HepG2 (cell line): ENCODE data around the gene FAM181A. TPM values are rescaled to one million over a fixed set of nuclear protein-coding genes. Genes with fewer than 3 reads are reported as not detected.

Experiments
- ATAC-seq: fragments of 200-7000 bp; cut with Tn5 transposase; 3 replicates; pipeline ENCODE4 v1.9.1; 2020; ENCODE audit warnings: mild to moderate bottlenecking, moderate library complexity
- BruUV-seq: library from RNA; stranded (reverse); fragments of 400-500 nt; replicated peaks from 2 replicates; lab custom pipeline; 2021; lab: Mats Ljungman, UMichigan
- CTCF ChIA-PET: fragments of 300-600 bp; formaldehyde crosslinking; extraction: SDS; loops from one replicate; lab custom pipeline; 2021; ENCODE audit warnings: low total read pairs, inconsistent platforms, low intra/inter-chr PET ratio; lab: Yijun Ruan, JAX
- POLR2A ChIA-PET: fragments of 350-600 bp; sonication (Branson Sonifier 250); formaldehyde crosslinking; loops from one replicate; lab custom pipeline; 2020; ENCODE audit warnings: antibody characterized with exemption, inconsistent platforms; lab: Yijun Ruan, JAX
- DNase-seq: peaks from one replicate; pipeline ENCODE4 v3.0.0-alpha.2; 2015; ENCODE audit warnings: low spot score
- FAIRE-seq: peaks from 3 replicates; lab custom pipeline; 2011; peaks lifted over from hg19 to GRCh38; lab: Jason Lieb, UNC
- H2AFZ ChIP-seq: one replicate; pipeline ENCODE4 v1.6.1; 2011; ENCODE audit warnings: low read length, inconsistent platforms
- H3K27ac ChIP-seq: fragments of 300-600 bp; 3 replicates; pipeline ENCODE4 v1.8.0; 2011; ENCODE audit warnings: mixed run types, mild to moderate bottlenecking, mixed read lengths, low read length, inconsistent platforms; ENCODE audit not compliant: insufficient read depth; ENCODE audit errors: extremely low read length
- H3K27me3 ChIP-seq, 2 experiments: fragments of 200-600 bp in 1 of 2; 2 replicates in 1 of 2; 3 replicates in 1 of 2; pipeline versions ENCODE4 v1.6.0 to v1.8.0; 2011; ENCODE audit warnings: low read length in 2 of 2, mild to moderate bottlenecking in 2 of 2, moderate library complexity in 2 of 2, inconsistent platforms in 1 of 2; ENCODE audit not compliant: insufficient read depth in 2 of 2, control insufficient read depth in 1 of 2
- H3K36me3 ChIP-seq, 2 experiments: fragments of 200-600 bp in 1 of 2; replicated peaks in 1 of 2; 2 replicates in 1 of 2; 3 replicates in 1 of 2; pipeline versions ENCODE4 v1.5.1 to v1.8.0; 2011; ENCODE audit warnings: low read length in 2 of 2, inconsistent platforms in 1 of 2; ENCODE audit not compliant: insufficient read depth in 2 of 2, control insufficient read depth in 1 of 2
- H3K4me1 ChIP-seq: 2 replicates; pipeline ENCODE4 v1.5.1; 2012; ENCODE audit warnings: low read length, inconsistent platforms; ENCODE audit not compliant: insufficient read depth
- H3K4me2 ChIP-seq: 2 replicates; pipeline ENCODE4 v1.6.0; 2011; ENCODE audit warnings: low read depth, low read length, inconsistent platforms
- H3K4me3 ChIP-seq, 3 experiments: fragments of 200-600 bp in 1 of 3; sonication (generic), shearing (Covaris generic) in 1 of 3; replicated peaks in 1 of 3; 2 replicates each; pipeline ENCODE4 v1.5.1; 2011 to 2016; ENCODE audit warnings: low read length in 3 of 3, inconsistent platforms in 2 of 3, low read depth in 2 of 3, mild to moderate bottlenecking in 2 of 3, control low read depth in 1 of 3, mixed read lengths in 1 of 3; ENCODE audit not compliant: insufficient read depth in 1 of 3
- H3K79me2 ChIP-seq: one replicate; pipeline ENCODE4 v1.6.1; 2011; ENCODE audit warnings: low read length, inconsistent platforms; ENCODE audit not compliant: insufficient read depth
- H3K9ac ChIP-seq: 2 replicates; pipeline ENCODE4 v1.6.0; 2011; ENCODE audit warnings: mild to moderate bottlenecking, low read depth, low read length, inconsistent platforms; ENCODE audit not compliant: insufficient read depth
- H3K9me3 ChIP-seq: 2 replicates; pipeline ENCODE4 v1.5.1; 2012; ENCODE audit warnings: mild to moderate bottlenecking, low read length
- H4K20me1 ChIP-seq: 2 replicates; pipeline ENCODE4 v1.6.0; 2011; ENCODE audit warnings: inconsistent platforms, mild to moderate bottlenecking, low read length, moderate library complexity; ENCODE audit not compliant: insufficient read depth
- AHDC1 ChIP-seq: sonication (generic); formaldehyde crosslinking; IDR thresholded peaks from 2 replicates; pipeline ENCODE4 v1.5.1; 2020; ENCODE audit warnings: mild to moderate bottlenecking, missing genetic modification reagents, borderline replicate concordance
- AKAP8 ChIP-seq: sonication (generic); formaldehyde crosslinking; IDR thresholded peaks from 2 replicates; pipeline ENCODE4 v1.5.1; 2020; ENCODE audit warnings: mild to moderate bottlenecking, missing genetic modification reagents
- HNF4A ChIP-seq: sonication (generic); formaldehyde crosslinking; IDR thresholded peaks from 2 replicates; pipeline ENCODE4 v1.4.0; 2020; ENCODE audit warnings: missing genetic modification reagents
- NR0B2 ChIP-seq: sonication (generic); formaldehyde crosslinking; IDR thresholded peaks from 2 replicates; pipeline ENCODE4 v1.4.0; 2020; ENCODE audit warnings: mild to moderate bottlenecking, missing genetic modification reagents
- SIN3B ChIP-seq: fragments of 150-350 bp; IDR thresholded peaks from 2 replicates; pipeline ENCODE4 v1.6.1; 2014; ENCODE audit warnings: low read length
- ZC3H13 ChIP-seq: sonication (generic); formaldehyde crosslinking; IDR thresholded peaks from 2 replicates; pipeline ENCODE4 v1.8.1; 2023; ENCODE audit warnings: mild to moderate bottlenecking, missing genetic modification reagents, moderate library complexity
- ZNF337 ChIP-seq: sonication (generic); formaldehyde crosslinking; IDR thresholded peaks from 2 replicates; pipeline ENCODE4 v1.5.1; 2020; ENCODE audit warnings: missing genetic modification reagents, low read depth, mild to moderate bottlenecking, borderline replicate concordance
- ZNF512B ChIP-seq: sonication (generic); formaldehyde crosslinking; IDR thresholded peaks from 2 replicates; pipeline ENCODE4 v1.5.1; 2020; ENCODE audit warnings: missing genetic modification reagents, mild to moderate bottlenecking, borderline replicate concordance
- WGBS: methylation state at CpG from one replicate; pipeline ENCODE4 v1.1.6; 2017; ENCODE audit warnings: low lambda C conversion rate; 5-methylcytosine and 5-hydroxymethylcytosine counted together
- in situ Hi-C: cut with HindIII; loops from 2 replicates; pipeline ENCODE4 v1.10.0; 2017; ENCODE audit warnings: low pct_unique_long_range_greater_than_20kb; ENCODE audit not compliant: extremely low pct_ligation_motif_present
- intact Hi-C: fragments of 100-400 bp; cut with micrococcal nuclease; formaldehyde crosslinking; loops from one replicate; pipeline ENCODE4 v1.10.0; 2022; ENCODE audit not compliant: unreplicated experiment
- polyA plus RNA-seq, 8 experiments: library from polyadenylated mRNA; depleted of rRNA in 3 of 8; stranded (reverse) in 7 of 8; unstranded in 1 of 8; fragments of >200 nt; fragmentation: Illumina TruSeq in 4 of 8; extraction: Trizol in 4 of 8; gene quantifications; 2 replicates each; pipeline versions ENCODE4 v1.2.1 to v1.2.3, GENCODE V29; 2011 to 2016; ENCODE audit warnings: low read depth in 4 of 8, missing spikeins in 1 of 8, mixed read lengths in 1 of 8; ENCODE audit not compliant: insufficient read depth in 1 of 8
- total RNA-seq, 5 experiments: library from RNA; depleted of rRNA; stranded (reverse); fragments of >200 nt; fragmentation: Illumina TruSeq; extraction: Trizol; gene quantifications; 2 replicates each; pipeline ENCODE4 v1.2.3, GENCODE V29; 2016; ENCODE audit warnings: low read depth in 1 of 5

Gene FAM181A
- total and polyA plus RNA-seq, 2 of the 13 experiments (the other 11 are each of a cell fraction or from before 2014, with no cell fraction given), result 1.1 to 1.5 TPM

GRCh38 chr14:93975791-93976476 is 48.8 kb downstream of the FAM181A start:
- TF ChIP-seq AHDC1 (no peak), ZC3H13 (CRISPR knock-in tag) (no peak), HNF4A (no peak), ZNF512B (CRISPR knock-in tag) (no peak), SIN3B (no peak), ZNF337 (no peak), AKAP8 (CRISPR knock-in tag) (no peak), NR0B2 (no peak)
- ChIA-PET POLR2A (no interaction called here), CTCF (no interaction called here)
- no peak overlapping the region for H3K4me3 ChIP-seq
- ATAC-seq (no peak), FAIRE-seq (no peak), DNase-seq (no peak)
- no TSS peak for BruUV-seq
- no peak overlapping the region for H2AFZ ChIP-seq
- no peaks in the 10 kb centered on the region for H3K9me3 ChIP-seq
- no peak overlapping the region for H3K27ac ChIP-seq
- intact Hi-C loops, result no loop called here
- in situ Hi-C loops, result no loop called here
- 47% methylated on average over 9 of the region's 9 CpGs for WGBS
- no peaks in the 10 kb centered on the region for H3K79me2 ChIP-seq
- H3K36me3 ChIP-seq, result no peaks in the 10 kb centered on the region; a peak in 1 of 5 replicates
- H3K4me2 ChIP-seq, result no peak overlapping the region
- no peak overlapping the region for H3K9ac ChIP-seq
- peaks cover 12 to 69% of the 10 kb centered on the region in 2 experiments for H3K27me3 ChIP-seq
- no peaks in the 10 kb centered on the region for H4K20me1 ChIP-seq
- peaks cover 41% of the 10 kb centered on the region for H3K4me1 ChIP-seq
